HG03460 (cell line): ENCODE measurements around the gene NEMF.
"Not testable (repeated sequence)": the region's sequence is repeated elsewhere in the genome, so short reads cannot be mapped to it uniquely, and the experiment has no call there.

ENCODE experiments used
- ATAC-seq: cut with Tn5 transposase; IDR thresholded peaks from one replicate; pipeline ENCODE4 v1.9.1; 2021; ENCODE audit not compliant: unreplicated experiment

The NEMF gene

DNA sequence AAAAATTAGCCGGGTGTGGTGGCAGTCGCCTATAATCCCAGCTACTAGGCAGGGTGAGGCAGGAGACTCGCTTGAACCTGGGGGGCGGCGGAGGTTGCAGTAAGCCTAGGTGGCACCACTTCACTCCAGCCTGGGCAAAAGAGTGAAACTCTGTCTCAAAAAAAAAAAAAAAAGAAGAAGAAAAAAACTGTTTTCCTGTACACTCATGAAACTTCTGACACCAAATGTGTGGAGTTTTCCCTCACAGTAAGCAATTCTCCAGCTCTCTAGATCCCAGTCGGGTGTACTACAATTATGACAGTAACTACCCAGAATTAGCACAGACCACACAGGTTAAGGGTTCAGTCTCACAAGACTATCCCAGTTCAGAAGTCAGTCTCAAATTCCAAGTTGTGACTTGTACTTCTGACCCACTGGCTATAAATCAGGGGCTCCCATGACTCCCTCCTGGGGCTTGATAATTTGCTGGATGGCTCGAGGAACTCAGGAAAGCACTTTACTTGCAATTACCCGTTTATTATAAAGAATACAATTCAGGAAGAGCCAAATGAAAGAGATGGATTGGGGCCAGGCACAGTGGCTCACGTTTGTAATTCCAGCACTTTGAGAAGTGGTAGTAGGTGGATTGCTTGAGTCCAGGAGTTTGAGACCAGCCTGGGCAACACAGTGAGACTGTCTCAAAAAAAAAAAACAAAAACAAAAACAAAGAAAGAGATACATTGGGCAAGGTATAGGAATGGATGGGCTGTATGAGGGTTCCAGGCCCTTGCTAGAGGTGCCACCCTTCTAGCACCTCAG, 27.9 kb upstream of the NEMF start:
- no peak for ATAC-seq

DNA sequence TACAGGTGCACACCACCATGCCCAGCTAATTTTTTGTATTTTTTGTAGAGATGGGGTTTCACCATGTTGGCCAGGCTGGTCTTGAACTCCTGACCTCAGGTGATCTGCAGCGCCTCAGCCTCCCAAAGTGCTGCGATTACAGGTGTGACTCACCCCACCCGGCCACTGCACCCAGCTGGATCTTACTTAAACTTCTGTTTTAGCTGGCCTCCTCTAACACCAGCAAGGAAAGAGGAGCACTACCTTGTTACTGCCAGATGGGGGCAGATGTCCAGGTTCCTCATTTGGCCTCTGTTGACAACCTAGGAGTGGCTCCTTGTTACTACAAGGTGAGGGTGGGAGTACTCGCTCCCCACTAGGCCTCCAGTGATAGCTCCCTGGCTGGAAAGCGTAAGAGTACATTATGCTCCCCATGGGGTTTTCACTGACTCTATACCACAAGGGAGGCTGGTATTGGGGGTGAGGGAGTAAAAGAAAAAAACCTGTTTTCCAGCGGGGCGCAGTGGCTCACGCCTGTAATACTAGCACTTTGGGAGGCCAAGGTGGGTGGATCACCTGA, 27.1 kb upstream of the NEMF start:
- ATAC-seq, result no peak

DNA sequence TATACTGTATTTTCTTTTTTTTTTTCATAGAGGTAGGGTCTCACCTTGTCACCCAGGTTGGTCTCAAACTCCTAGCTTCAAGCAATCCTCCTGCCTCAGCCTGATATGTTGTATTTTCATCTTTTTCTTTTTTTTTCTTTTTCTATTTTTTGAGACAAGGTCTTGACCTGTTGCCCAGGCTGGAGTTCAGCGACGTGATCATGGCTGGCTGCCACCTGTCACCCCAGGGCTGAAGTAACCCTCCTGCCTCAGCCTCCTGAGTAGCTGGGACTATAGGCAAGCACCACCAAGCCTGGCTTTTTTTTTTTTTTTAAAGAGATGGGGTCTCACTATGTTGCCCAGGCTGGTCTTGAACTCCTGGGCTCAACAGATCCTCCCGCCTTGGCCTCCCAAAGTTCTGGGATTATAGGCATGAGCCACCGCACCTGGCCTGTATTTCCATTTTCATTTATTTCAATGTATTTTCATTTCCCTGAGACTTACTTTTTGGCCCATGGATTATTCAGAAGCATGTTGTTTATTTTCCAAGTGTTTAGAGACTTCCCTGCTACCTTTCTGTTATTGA, 24.1 kb upstream of the NEMF start:
- ATAC-seq, result no peak

DNA sequence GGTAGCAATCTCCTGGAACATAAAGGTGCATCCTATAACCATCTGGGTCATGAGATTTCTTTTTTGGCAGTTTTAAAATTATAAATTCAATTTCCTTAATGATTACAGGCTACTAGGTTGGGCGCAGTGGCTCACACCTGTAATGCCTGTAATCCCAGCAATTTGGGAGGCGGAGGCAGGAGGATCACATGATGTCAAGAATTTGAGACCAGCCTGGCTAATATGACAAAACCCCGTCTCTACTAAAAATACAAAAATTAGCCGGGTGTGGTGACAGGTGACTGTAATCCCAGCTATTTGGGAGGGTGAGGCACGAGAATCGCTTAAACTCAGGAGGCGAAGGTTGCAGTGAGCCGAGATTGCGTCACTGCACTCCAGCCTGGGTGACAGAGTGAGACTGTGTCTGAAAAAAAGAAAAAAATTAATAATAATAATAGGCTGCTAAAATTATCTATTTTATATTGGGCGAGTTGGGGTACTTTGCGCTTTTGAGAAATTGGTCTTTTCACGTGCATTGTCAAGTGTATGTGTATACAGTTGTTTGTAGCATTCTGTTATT, 23.1 kb upstream of the NEMF start:
- no peak for ATAC-seq

DNA sequence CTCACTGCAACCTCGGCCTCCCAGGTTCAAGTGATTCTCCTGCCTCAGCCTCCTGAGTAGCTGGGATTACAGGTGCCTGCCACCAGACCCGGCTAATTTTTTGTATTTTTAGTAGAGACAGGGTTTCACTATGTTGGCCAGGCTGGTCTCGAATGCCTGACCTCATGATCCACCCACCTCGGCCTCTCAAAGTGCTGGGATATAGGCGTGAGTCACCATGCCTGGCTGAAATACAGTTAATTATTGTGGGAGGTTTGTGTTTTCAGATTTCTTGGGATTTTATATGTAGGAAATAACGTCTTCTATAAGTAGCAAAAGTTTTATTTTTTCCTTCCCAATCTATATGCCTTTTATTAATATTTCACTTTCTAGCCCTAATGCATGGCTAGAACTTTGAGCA, 21.0 kb upstream of the NEMF start:
- not testable (repeated sequence) for ATAC-seq

DNA sequence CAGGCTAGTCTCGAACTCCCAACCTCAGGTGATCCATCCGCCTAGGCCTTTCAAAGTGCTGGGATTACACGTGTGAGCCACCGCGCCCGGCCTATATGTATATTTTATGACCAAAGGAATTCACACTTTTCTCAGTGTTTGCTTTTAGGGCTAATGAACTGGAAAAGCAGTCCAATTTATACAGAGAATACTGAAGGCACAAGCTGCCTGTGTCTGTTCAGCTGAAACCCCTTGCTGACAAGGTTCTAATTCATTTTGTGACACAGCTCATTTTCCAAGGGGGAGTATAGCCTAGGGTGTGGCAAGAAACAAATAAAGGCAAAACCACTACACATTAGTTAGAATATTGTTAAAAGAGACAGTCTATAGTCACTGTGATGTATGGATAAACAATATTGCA, 18.3 kb upstream of the NEMF start:
- ATAC-seq, result no peak

DNA sequence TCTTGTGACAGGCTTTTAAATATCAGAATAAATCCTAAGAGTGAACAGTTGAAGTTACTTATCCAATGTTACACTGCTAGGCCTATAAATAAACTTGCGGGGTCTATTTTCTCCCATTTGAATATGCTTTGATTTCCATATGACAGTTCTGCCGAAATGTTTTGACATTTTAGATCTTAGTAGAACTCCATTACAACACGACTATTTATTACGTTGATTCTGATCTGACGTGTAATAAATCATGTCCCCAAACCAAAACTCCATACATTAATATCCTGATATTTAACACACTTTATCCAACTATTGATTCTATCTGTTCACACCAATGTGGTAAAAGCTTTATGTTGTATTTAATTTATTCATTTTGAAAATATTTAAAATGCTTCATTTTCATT, 16.1 kb upstream of the NEMF start:
- ATAC-seq, result no peak

DNA sequence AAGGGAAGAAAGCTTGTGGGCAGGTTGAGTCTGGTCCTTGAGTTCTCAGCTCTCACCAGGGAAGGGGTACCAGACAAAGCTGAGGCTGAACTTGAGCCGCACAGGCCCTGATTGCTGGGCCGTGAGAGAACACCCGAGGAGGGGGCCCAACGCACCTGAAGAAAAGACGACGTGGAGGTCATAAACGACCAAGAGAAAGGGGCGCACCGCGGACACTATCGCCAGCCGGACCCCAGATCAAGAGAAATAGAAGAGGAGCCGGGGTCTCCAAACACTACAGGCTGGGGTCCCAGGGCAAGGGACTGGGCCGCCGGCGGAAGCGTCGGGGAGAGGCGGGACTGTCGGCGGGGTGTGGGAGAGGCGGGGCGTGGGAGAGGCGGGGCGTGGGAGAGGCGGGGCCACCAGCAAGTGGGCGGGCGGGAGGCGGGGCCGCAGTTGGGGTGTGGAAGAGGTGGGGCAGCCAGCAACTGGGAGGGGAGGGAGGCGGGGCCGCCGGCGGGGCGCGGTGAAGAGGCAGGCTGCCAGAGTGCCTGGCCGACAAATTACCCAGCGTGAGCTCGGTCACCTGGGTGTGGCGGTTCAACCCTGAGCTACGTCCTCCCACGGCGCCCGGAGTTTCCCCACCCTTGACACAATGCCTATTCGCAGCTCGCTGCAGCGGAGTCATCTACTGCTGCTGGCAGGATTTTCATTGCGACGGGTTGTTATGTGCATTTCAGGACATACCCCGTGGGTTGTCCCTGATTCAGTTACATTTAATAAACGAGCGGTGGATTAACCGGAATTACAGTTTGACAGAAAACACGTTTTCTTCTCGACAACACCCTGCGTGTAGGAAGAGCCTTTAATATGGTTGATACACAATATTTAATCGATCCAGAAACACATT, 15.5 kb upstream of the NEMF start:
- peak; percentile 85 for ATAC-seq

DNA sequence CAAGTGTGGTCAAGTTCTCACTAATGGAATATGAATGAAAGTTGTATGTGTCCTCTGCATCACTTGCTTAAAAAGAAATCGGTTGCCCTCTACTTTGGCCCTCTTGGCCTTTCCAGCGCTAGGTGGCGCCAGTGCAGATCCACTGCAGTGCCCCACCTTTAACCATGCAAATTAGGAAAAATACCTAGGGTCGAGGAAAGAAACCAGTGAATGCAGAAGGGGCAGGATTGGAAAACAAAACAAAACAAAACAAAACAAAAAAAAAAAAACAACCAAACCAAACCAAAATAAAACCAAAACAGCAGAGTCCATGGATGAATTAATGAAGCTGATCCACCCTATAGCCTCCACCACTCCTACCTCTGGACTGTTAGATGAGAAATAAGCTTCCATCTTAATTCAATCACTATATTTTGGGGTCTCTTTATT, 12.9 kb upstream of the NEMF start:
- no peak for ATAC-seq

DNA sequence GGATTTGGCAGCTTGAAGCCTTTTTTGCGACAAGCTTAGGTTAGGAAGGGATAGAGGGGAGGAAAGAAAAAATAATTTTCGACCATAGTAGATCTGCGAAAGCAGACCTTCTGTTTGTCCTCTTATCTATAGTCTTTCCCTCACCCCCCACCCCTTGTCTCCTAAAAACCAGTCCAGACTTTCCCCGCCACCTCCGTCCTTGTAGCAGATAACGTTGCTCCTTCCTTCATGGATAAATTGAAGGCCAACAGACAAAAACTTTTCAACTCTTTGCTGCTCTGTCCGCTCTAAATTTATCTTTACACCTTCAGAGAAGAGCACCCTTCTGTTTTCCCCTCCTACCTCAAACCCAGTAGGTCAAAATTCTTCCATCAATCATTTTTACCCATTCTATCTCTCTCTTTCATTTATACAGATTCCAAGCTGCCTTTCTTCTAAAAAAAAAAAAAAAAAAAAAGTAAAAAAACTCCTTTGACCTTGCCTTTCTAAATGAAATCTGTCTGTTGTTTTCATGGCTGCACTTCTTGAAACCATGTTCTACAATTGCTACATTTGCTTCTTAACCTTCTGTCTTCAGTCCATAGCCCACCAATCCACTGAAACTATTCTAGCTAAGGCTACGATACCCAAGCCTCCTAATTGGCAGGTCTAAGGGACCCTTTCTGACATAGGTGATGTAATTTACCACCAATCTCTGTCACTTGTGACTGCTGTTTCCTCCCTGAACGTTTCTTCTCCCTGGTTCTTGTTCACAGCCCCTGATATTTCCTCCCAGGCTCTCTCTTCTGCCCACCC, 11.1 kb upstream of the NEMF start:
- no peak for ATAC-seq

DNA sequence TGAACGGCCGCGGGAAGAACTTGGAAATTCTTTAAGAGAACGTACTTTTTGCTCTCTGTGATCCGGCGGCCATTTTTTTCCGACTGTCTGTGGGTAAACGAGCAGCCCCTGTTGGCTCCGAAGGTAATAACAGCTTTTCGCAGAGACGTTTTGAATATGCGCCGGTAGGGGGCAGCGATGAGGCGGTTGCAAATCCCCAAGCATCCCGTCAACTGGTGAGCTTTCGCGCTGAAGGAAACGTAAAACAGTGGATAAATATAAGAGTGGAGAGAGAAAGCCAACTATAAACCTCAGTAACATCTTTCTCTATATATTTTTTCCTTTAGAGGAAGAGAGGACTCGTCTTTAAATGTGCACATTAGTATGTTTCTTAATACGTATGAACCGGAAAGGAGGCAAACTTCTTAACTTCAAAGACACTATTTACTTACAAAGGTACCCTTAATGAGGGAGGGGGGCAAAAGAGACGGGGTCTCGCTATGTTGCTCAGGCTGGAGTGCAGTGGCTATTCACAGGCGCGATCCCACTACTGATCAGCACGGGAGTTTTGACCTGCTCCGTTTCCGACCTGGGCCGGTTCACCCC, 9.6 kb upstream of the NEMF start:
- peak; percentile 17 for ATAC-seq

DNA sequence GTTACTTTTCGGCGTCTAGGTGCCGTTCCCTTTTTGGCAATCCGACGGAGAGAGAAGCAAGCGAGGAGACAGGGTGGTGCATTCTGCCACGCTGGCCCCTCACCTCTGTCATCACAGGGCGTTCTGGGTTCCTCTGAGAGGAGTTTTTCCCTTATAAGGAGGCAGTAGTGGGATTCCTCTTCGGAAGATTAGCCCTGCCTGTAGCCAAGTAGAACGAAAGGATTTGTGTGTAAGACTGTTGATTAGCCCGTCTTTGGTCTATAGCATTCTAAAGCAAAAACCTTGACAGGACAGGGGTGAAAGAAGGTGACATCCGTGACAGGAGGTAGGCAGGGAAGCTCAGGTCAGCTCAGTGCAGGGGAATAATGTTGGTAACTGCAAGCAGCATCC, 9.1 kb upstream of the NEMF start:
- no peak for ATAC-seq

DNA sequence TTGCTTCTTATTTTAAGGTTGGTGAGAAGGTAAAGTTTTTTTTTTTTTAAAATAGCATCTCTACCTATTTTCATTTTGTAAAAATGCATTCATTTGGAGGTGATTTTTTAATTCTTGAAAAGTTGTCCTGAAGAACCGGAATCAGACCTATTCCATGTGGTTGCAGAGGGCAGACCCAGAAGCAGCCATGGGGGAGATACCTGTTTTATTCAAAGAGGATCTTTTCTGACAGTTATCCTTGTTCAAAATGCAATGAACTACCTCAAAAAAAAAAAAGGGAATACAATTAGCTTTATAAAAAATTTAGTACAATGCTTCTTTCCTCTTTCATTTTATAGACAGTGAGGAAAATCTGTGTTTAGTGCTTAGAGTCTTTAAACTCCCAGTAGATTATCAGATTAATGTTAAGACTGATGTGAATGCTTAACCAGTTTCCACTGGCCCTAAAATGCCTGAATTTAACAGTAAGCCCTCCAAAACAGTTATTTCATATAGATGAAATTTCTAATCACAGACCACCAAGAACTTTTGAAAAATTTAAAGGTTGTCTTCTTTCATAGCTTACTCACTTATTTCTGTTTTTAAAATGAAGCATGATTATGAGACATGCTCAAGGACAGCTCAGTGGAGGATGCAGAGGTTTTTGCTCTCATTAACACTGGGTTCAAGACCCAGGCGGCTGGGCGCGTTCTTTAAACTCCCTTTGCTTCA, 8.6 kb upstream of the NEMF start:
- ATAC-seq, result no peak

DNA sequence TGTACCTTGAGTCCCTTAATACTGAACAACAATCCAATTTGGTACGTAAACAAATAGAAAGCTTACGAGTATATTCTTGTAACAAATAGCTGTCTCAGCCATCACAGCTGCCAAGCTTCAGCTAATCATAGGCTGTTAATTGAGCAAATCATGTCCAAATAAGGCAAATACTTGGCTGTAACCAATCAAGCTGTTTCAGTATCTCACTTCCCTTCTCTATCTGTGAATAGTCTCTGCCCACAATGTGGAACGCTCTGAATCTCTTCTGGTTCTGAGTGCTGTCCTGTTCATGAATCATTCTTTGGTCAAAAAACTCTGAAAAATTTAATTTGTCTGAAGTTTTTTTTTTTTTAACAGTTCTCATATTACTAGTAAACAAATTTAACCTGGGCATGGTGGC, 5.8 kb upstream of the NEMF start:
- ATAC-seq, result no peak

DNA sequence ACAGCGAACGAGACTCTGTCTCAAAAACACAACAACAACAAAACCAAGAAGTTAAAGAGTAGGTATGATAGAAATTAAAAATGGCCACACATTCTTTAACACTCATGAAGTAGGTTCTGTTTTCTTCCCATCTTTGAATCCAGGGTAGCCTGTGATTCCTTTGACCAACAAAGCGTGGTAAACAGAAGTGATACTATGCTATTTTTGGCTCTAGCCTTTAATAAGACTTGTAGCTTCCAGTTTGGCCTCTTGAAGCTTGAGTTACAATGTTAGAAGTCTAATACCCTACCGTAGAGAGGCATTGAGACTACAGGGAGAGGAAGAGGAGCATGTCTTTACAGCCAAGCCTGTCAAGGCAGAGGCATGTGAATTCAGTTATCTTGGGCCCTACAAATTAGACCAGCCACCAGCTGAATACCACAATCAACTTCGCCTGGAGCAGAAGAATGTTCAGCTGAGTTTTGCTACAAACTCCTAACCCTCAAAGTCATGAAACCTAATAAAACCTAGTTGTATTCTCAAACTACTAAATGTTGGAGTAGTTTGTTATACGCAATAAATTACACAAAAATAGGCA, 4.9 kb upstream of the NEMF start:
- no peak for ATAC-seq

DNA sequence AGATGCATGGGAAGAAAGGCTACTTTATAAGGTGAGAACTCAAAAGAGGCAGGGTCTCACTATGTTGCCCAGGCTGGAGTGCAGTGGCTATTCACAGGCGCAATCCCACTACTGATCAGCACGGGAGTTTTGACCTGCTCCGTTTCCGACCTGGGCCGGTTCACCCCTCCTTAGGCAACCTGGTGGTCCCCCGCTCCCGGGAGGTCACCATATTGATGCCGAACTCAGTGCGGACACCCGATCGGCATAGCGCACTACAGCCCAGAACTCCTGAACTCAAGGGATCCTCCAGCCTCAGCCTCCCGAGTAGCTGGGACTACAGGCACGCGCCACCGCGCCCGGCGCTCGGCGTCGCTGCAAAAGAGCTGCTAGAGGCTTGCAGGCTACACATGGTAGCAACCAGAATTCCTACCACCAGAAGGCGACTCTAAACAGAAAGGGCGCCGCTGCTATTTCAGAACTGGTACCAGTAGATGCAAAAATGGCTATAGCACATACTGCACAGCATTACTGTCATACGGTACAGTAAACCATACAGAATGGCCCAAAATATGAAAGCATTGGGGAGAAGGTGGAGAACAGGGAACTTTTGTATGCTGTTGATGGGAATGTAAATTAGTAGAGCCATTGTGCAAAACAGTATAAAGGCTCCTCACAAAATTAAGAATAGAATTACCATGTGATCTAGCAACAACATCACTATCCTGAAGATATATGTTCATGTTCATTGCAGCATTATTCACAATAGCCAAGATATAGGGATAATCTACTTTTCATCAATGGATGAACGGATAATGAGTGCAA, 1.2 kb upstream of the NEMF start:
- peak; percentile 42 for ATAC-seq

DNA sequence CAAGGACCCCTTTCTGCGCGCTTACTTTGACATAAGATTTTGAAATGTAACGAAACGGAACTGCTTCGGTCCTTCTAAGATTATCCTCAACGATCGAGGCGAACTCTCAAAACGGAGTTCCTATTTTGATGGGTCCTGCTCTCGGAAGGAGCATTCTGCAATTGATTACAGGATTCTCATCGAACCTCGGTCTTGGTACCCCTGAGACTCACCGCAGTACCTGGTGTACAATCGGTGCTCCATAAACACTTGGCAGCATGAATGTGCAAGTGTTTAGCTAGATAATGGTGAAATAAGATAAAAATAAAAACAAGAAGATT, 530 bp upstream of the NEMF start:
- peak; percentile 3 for ATAC-seq

DNA sequence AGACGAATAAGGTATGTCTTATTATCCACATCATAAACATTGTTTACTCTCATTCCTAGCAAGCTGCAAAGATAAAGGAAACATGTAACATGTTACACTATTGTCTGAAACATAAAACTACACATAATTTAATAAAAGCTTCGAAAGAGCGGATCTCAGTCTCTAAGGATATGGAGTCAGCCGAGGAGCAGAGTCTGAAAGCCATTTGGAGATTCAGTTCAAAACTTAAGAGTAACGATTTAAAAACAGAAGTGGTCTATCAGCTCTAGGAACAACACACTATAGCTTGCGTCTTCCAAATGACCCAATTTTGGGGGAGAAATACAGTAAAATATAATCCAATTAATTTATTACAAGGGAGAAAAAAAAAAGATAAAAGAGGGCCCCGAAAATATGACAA, 775 bp downstream of the NEMF start:
- no peak for ATAC-seq
